DOHH2 (cell line): Measurements from ENCODE around the gene RXFP4.

Experiments
- H3F3A ChIP-seq: fragments of 200-600 bp; sonication (generic), shearing (Covaris generic); 2 replicates; pipeline ENCODE4 v1.6.0; 2016; ENCODE audit warnings: antibody characterized with exemption, mild to moderate bottlenecking; ENCODE audit not compliant: control insufficient read depth, insufficient read depth
- H3K27ac ChIP-seq: fragments of 200-600 bp; sonication (generic); 2 replicates; pipeline ENCODE4 v1.5.1; 2014; ENCODE audit warnings: low read depth, mild to moderate bottlenecking, low read length, moderate library complexity
- H3K27me3 ChIP-seq: fragments of 200-600 bp; sonication (generic); 2 replicates; pipeline ENCODE4 v1.6.1; 2014; ENCODE audit warnings: mild to moderate bottlenecking, low read length, mixed read lengths; ENCODE audit not compliant: control insufficient read depth
- H3K36me3 ChIP-seq: fragments of 200-600 bp; sonication (generic); 2 replicates; pipeline ENCODE4 v1.6.1; 2014; ENCODE audit warnings: mild to moderate bottlenecking, low read length, moderate library complexity, mixed read lengths; ENCODE audit not compliant: control insufficient read depth
- H3K4me1 ChIP-seq: fragments of 200-600 bp; sonication (generic); 2 replicates; pipeline ENCODE4 v1.6.1; 2014; ENCODE audit warnings: mild to moderate bottlenecking, low read length, mixed read lengths; ENCODE audit not compliant: control insufficient read depth
- H3K4me2 ChIP-seq: fragments of 200-600 bp; sonication (generic); 2 replicates; pipeline ENCODE4 v1.6.0; 2014; ENCODE audit warnings: mild to moderate bottlenecking, low read length, moderate library complexity
- H3K4me3 ChIP-seq: fragments of 200-600 bp; sonication (generic); 2 replicates; pipeline ENCODE4 v1.5.1; 2014; ENCODE audit warnings: mild to moderate bottlenecking, low read length, mixed read lengths
- H3K79me2 ChIP-seq: fragments of 200-600 bp; sonication (generic); 2 replicates; pipeline ENCODE4 v1.6.1; 2014; ENCODE audit warnings: mild to moderate bottlenecking, low read length, mixed read lengths; ENCODE audit not compliant: control insufficient read depth
- H3K9me2 ChIP-seq: fragments of 200-600 bp; sonication (generic); replicated peaks from 2 replicates; pipeline ENCODE4 v1.6.1; 2014; ENCODE audit warnings: mild to moderate bottlenecking, low read length, mixed read lengths; ENCODE audit not compliant: control insufficient read depth
- H3K9me3 ChIP-seq: fragments of 200-600 bp; sonication (generic); 2 replicates; pipeline ENCODE4 v1.6.1; 2014; ENCODE audit warnings: antibody characterized with exemption, low read length, mixed read lengths; ENCODE audit not compliant: control insufficient read depth, insufficient read depth
- H4K20me1 ChIP-seq: fragments of 200-600 bp; sonication (generic); 2 replicates; pipeline ENCODE4 v1.6.0; 2014; ENCODE audit warnings: low read depth, mild to moderate bottlenecking, antibody characterized with exemption, low read length, moderate library complexity; ENCODE audit not compliant: control insufficient read depth, insufficient read depth
- EZH2phosphoT487 ChIP-seq: fragments of 200-600 bp; sonication (generic); IDR thresholded peaks from 2 replicates; pipeline ENCODE4 v1.6.1; 2017; ENCODE audit warnings: borderline replicate concordance, mild to moderate bottlenecking, antibody characterized with exemption, low read length, moderate library complexity, mixed read lengths
- TF ChIP-seq, protein P1 (sequence below): fragments of 200-600 bp; sonication (generic); IDR thresholded peaks from one replicate; pipeline ENCODE4 v1.5.1; 2014; ENCODE audit warnings: antibody characterized with exemption, mild to moderate bottlenecking, low read depth, low read length; ENCODE audit not compliant: poor library complexity, severe bottlenecking

RXFP4 gene

DNA sequence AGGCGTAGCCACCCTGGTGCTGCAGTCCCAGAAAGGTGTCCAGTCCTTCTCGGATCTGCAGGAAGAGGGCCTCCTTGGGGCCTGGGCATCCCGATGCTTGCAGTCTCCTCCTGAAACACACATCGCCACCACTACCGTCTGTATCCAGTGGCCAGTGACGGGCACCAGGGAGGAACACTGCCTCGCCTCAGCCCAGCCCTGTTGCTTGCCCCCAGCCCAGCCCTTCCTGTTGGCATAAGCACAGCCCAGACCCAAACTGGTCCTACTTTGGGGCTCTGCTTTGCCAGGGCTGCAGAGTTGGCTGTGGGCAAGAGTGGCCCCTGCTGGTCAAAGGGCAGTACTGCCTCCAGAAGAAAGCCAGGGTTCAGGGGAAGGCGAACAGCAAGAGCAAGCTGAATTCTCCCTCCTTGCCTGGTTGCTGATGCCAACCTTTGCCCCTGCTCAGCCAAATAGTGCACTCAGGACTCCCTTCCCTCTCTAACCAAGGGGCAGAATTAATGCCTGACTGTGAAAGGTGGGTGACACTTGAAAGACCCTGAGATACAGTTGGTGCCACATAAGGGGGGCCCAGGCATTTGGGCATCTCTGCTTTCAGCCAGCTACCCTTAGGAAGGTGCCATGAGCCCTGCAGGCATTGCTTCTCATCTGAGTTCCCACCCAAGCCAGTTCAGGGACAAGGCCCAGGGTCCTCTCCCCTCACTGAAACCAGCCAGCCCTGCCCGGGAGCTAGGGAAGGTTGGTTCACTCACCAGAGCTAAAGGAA lies 48.0 kb downstream of the RXFP4 start:
- no peaks in the 10 kb centered on the region for H3K9me2 ChIP-seq
- no peaks in the 10 kb centered on the region for H3K27me3 ChIP-seq
- no peaks in the 10 kb centered on the region for H3K9me3 ChIP-seq
- H3K4me1 ChIP-seq = peaks cover 13% of the 10 kb centered on the region
- no peaks in the 10 kb centered on the region for H3F3A ChIP-seq
- TF ChIP-seq, protein P1, sequence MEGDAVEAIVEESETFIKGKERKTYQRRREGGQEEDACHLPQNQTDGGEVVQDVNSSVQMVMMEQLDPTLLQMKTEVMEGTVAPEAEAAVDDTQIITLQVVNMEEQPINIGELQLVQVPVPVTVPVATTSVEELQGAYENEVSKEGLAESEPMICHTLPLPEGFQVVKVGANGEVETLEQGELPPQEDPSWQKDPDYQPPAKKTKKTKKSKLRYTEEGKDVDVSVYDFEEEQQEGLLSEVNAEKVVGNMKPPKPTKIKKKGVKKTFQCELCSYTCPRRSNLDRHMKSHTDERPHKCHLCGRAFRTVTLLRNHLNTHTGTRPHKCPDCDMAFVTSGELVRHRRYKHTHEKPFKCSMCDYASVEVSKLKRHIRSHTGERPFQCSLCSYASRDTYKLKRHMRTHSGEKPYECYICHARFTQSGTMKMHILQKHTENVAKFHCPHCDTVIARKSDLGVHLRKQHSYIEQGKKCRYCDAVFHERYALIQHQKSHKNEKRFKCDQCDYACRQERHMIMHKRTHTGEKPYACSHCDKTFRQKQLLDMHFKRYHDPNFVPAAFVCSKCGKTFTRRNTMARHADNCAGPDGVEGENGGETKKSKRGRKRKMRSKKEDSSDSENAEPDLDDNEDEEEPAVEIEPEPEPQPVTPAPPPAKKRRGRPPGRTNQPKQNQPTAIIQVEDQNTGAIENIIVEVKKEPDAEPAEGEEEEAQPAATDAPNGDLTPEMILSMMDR = peak; percentile 99
- no peak for TF ChIP-seq EZH2phosphoT487
- no peak overlapping the region for H3K27ac ChIP-seq
- H3K4me2 ChIP-seq = peak overlapping the region; percentile 20; the same call in 1 of the 2 replicates
- no peaks in the 10 kb centered on the region for H4K20me1 ChIP-seq
- no peak overlapping the region for H3K4me3 ChIP-seq
- no peaks in the 10 kb centered on the region for H3K36me3 ChIP-seq
- no peaks in the 10 kb centered on the region for H3K79me2 ChIP-seq

DNA sequence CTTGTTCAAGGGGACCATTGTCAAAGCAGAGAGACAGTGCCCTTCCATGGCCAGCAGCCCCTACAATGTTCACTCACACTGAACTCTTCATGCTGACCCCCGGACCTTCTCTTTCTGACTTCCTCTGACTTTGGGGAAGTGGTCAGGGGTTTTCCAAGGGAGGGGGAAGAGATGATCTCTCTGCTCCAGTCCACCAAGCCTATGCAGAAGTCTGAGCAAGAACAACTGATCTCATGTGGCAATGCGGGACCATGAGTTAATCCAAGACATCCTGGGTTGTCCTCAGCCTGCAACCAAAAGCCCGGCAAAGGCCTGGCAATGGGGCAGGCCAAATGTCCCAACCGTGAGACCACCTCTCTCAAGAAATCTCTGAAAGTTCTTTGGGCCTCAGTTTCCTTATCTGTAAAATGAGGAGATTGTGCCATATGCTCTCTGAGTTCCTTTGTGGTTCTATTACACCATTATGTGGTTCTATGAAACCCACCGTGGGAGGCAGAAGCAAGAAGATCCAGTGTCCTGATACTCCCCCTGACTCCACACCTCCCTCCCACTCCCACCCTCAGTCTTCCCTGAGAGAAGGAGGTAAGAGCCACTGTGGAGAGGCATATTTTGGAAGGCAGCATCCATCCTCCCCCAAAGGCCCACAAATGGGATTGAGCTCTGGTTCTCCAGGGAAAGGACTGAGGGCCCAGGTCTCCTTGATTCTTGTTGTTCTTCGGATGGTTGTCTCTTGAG lies 48.7 kb downstream of the RXFP4 start:
- Histone ChIP-seq H3K79me2 (no peaks in the 10 kb centered on the region), H3K4me3 (no peak overlapping the region), H3K36me3 (no peaks in the 10 kb centered on the region), H3K9me3 (no peaks in the 10 kb centered on the region), H3K4me2 (peak overlapping the region; percentile 20; the same call in 1 of the 2 replicates), H3K27me3 (no peaks in the 10 kb centered on the region), H3K9me2 (no peaks in the 10 kb centered on the region), H3F3A (no peaks in the 10 kb centered on the region), H3K4me1 (peaks cover 12% of the 10 kb centered on the region), H3K27ac (no peak overlapping the region), H4K20me1 (no peaks in the 10 kb centered on the region)
- TF ChIP-seq, protein P1 = no peak
- TF ChIP-seq EZH2phosphoT487 = no peak
